Occipital lobe (tissue), 1 donor: ENCODE measurements around the gene CNGB1. TPM values are rescaled to one million over a fixed set of nuclear protein-coding genes. Genes with fewer than 3 reads are reported as not detected.

Experiments
- total RNA-seq: library from RNA; depleted of rRNA; stranded (reverse); fragments of >200 nt; gene quantifications from one replicate; pipeline ENCODE4 v1.2.3, GENCODE V29; 2014

The CNGB1 gene
- total RNA-seq, 1 donor from 2014 or later, result not detected

Other genes with a start within 250 kb of the CNGB1 start
- 27.8 TPM for gene KATNB1, start 235.4 kb downstream of the CNGB1 start, total RNA-seq
- gene KIFC3, start 168.6 kb downstream of the CNGB1 start, total RNA-seq, result 44.6 TPM
- 4.2 TPM for gene ZNF319, start 29.5 kb upstream of the CNGB1 start, total RNA-seq
- 5.0 TPM for gene USB1, start 30.3 kb upstream of the CNGB1 start, total RNA-seq
- 12.6 TPM for gene MMP15, start 54.6 kb upstream of the CNGB1 start, total RNA-seq
- gene CFAP20, start 158.3 kb upstream of the CNGB1 start, total RNA-seq, result 82.8 TPM
- 19.0 TPM for gene CSNK2A2, start 227.0 kb upstream of the CNGB1 start, total RNA-seq